ENCODE data around the gene CASP8.

Gene CASP8

GRCh38 chr2:201242571-201243277 lies 17.6 kb upstream of the CASP8 start:
- no peaks in the 10 kb centered on the region for H3K9me3 ChIP-seq
- no peaks in the 10 kb centered on the region for H3K36me3 ChIP-seq
- DNase-seq = no peak
- H3K4me3 ChIP-seq (ENCODE audit: low read depth, low read length) = no peak overlapping the region
- H3K27me3 ChIP-seq = no peaks in the 10 kb centered on the region
- no peaks in the 10 kb centered on the region for H3K4me1 ChIP-seq
- TF ChIP-seq, protein P1, sequence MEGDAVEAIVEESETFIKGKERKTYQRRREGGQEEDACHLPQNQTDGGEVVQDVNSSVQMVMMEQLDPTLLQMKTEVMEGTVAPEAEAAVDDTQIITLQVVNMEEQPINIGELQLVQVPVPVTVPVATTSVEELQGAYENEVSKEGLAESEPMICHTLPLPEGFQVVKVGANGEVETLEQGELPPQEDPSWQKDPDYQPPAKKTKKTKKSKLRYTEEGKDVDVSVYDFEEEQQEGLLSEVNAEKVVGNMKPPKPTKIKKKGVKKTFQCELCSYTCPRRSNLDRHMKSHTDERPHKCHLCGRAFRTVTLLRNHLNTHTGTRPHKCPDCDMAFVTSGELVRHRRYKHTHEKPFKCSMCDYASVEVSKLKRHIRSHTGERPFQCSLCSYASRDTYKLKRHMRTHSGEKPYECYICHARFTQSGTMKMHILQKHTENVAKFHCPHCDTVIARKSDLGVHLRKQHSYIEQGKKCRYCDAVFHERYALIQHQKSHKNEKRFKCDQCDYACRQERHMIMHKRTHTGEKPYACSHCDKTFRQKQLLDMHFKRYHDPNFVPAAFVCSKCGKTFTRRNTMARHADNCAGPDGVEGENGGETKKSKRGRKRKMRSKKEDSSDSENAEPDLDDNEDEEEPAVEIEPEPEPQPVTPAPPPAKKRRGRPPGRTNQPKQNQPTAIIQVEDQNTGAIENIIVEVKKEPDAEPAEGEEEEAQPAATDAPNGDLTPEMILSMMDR (IDR thresholded peaks at IDR 0.05; ENCODE audit: low read depth, low read length) = no peak

- Histone ChIP-seq H3K27me3 (no peaks in the 10 kb centered on the region), H3K4me1 (no peaks in the 10 kb centered on the region), H3K9me3 (no peaks in the 10 kb centered on the region), H3K4me3 (ENCODE audit: low read depth, low read length) (no peak overlapping the region), H3K36me3 (no peaks in the 10 kb centered on the region)
- TF ChIP-seq, protein P1 (IDR thresholded peaks at IDR 0.05; ENCODE audit: low read depth, low read length) = no peak
- no peak for DNase-seq
These were observed 15.5 kb upstream of the CASP8 start for GRCh38 chr2:201244829-201245228.

DNA sequence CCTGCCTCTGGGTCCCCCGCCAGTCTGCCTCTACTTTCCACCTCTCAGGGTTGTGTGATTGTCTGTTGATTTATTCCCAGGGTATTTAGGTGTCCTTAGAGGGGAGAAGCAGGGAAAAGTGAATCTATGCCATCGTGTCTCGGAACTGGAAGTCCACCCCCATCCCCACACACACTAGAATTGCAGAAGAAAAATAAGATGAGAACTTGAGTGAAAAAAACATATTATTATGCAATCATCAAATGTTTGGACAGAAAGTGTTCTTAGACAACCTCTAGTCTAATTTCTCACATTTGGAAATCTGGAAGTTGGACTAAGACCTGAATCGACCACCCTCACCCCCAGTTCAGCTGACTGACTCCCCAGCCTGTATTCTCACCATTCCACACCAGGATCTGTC lies 14.1 kb upstream of the CASP8 start:
- Histone ChIP-seq H3K4me3 (ENCODE audit: low read depth, low read length) (no peak overlapping the region), H3K9me3 (no peaks in the 10 kb centered on the region), H3K27me3 (no peaks in the 10 kb centered on the region), H3K36me3 (no peaks in the 10 kb centered on the region), H3K4me1 (no peaks in the 10 kb centered on the region)
- TF ChIP-seq, protein P1 (IDR thresholded peaks at IDR 0.05; ENCODE audit: low read depth, low read length) = no peak
- no peak for DNase-seq

- Histone ChIP-seq H3K27me3 (no peaks in the 10 kb centered on the region), H3K4me3 (ENCODE audit: low read depth, low read length) (no peak overlapping the region), H3K9me3 (no peaks in the 10 kb centered on the region), H3K36me3 (no peaks in the 10 kb centered on the region), H3K4me1 (no peaks in the 10 kb centered on the region)
- TF ChIP-seq, protein P1 (IDR thresholded peaks at IDR 0.05; ENCODE audit: low read depth, low read length) = no peak
- no peak for DNase-seq
These were observed 12.0 kb upstream of the CASP8 start for GRCh38 chr2:201248288-201248844.

DNA sequence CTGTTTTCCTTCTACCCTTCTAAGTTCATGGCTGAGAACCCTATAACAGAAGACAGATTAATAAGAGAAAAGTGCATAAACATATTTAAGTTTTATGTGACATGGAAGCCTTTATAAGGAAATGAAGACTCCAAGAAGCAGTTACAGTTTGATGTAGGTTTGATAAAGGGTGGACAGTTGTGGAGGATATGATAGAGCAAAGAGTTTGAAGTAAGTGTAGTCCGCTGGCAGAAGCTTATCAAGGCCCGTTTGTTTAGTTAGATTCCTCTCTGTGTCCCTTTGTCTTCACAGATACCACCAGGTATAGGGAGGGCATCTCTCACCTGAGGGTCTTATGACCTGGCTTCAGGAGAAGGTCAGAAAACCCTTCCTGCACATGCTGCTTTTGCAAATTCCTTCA lies 10.4 kb upstream of the CASP8 start:
- no peak overlapping the region for H3K4me3 ChIP-seq (ENCODE audit: low read depth, low read length)
- H3K27me3 ChIP-seq = no peaks in the 10 kb centered on the region
- H3K36me3 ChIP-seq = no peaks in the 10 kb centered on the region
- DNase-seq = no peak
- no peaks in the 10 kb centered on the region for H3K4me1 ChIP-seq
- TF ChIP-seq, protein P1 (IDR thresholded peaks at IDR 0.05; ENCODE audit: low read depth, low read length) = no peak
- no peaks in the 10 kb centered on the region for H3K9me3 ChIP-seq

- no peaks in the 10 kb centered on the region for H3K36me3 ChIP-seq
- TF ChIP-seq, protein P1 (IDR thresholded peaks at IDR 0.05; ENCODE audit: low read depth, low read length) = no peak
- no peaks in the 10 kb centered on the region for H3K4me1 ChIP-seq
- no peaks in the 10 kb centered on the region for H3K9me3 ChIP-seq
- no peaks in the 10 kb centered on the region for H3K27me3 ChIP-seq
- DNase-seq = no peak
- no peak overlapping the region for H3K4me3 ChIP-seq (ENCODE audit: low read depth, low read length)
These were observed 9.6 kb upstream of the CASP8 start for GRCh38 chr2:201250741-201251140.

All from BE2C (cell line).